Ovary (tissue), 9 donors: ENCODE measurements around the gene ZNF609. TPM values are rescaled to one million over a fixed set of nuclear protein-coding genes. Genes with fewer than 3 reads are reported as not detected.
A peak's percentile ranks its signal among the peaks of the same experiment; 100 is the strongest.
"Not testable (repeated sequence)": the region's sequence is repeated elsewhere in the genome, so short reads cannot be mapped to it uniquely, and the experiment has no call there.

Experiments
- DNase-seq, 5 donors: peaks; one replicate each; pipeline ENCODE4 v3.0.0-alpha.2; 2019 to 2020
- H3K27ac ChIP-seq, 2 donors: fragments of 200-600 bp; one replicate each; pipeline versions ENCODE4 v1.5.1 to v1.8.0; 2019 to 2022
- H3K27me3 ChIP-seq: fragments of 200-600 bp; one replicate; pipeline ENCODE4 v1.8.0; 2022
- H3K36me3 ChIP-seq: fragments of 200-600 bp; sonication (generic); one replicate; pipeline ENCODE4 v1.5.1; 2019
- H3K4me1 ChIP-seq: one replicate; pipeline ENCODE4 v1.8.1; 2013; ENCODE audit warnings: mild to moderate bottlenecking, moderate library complexity; ENCODE audit not compliant: insufficient read depth
- H3K4me3 ChIP-seq: fragments of 200-600 bp; sonication (generic); one replicate; pipeline ENCODE4 v1.5.1; 2017
- H3K9me3 ChIP-seq, 2 donors: fragments of 200-600 bp in 1 of 2; sonication (generic) in 1 of 2; one replicate each; pipeline versions ENCODE4 v1.5.1 to v1.8.1; 2013 to 2019; ENCODE audit warnings: mild to moderate bottlenecking in 1 of 2, moderate library complexity in 1 of 2
- CTCF ChIP-seq, 3 donors: fragments of 450-650 bp in 2 of 3; fragments of 200-600 bp in 1 of 3; IDR thresholded peaks; one replicate each; pipeline versions ENCODE4 v1.5.1 to v1.8.0; 2016 to 2022; ENCODE audit warnings: antibody characterized with exemption in 3 of 3, mild to moderate bottlenecking in 1 of 3
- EP300 ChIP-seq: sonication (generic); formaldehyde crosslinking; IDR thresholded peaks from one replicate; pipeline ENCODE4 v1.6.1; 2017; ENCODE audit warnings: antibody characterized with exemption
- POLR2A ChIP-seq: fragments of 450-650 bp; IDR thresholded peaks from one replicate; pipeline ENCODE4 v1.6.1; 2017; ENCODE audit warnings: antibody characterized with exemption, mild to moderate bottlenecking, moderate library complexity
- WGBS, 3 donors: extraction: QIAGEN DNeasy Blood & Tissue Kit in 1 of 3; methylation state at CpG; one replicate each; pipeline versions ENCODE4 v1.1.5 to v1.1.7; 2013 to 2017; 5-methylcytosine and 5-hydroxymethylcytosine counted together
- intact Hi-C, 4 donors: fragments of 100-400 bp; cut with DNase I; formaldehyde crosslinking; loops; one replicate each; pipeline versions ENCODE4 v1.11.0 to v1.15.1; 2022 to 2023
- polyA plus RNA-seq, 2 donors: library from polyadenylated mRNA; stranded (reverse); fragments of 200-250 nt in 1 of 2; fragments of 350-450 nt in 1 of 2; fragmentation: Illumina TruSeq in 1 of 2; extraction: RNeasy Lipid Tissue Mini Kit (QIAGEN cat#74804) in 1 of 2; gene quantifications; one replicate each; pipeline ENCODE4 v1.2.3, GENCODE V29; 2013 to 2014
- total RNA-seq, 7 donors: library from RNA; depleted of rRNA in 2 of 7; stranded (reverse); fragments of >200 nt in 2 of 7; fragmentation: NEBNext Ultra II Directional in 3 of 7; extraction: Animal tissue kit (Norgen Biotek cat#: 25700) in 3 of 7; gene quantifications; one replicate each; pipeline versions ENCODE4 v1.1.0 to v1.2.4, GENCODE V29; 2016 to 2023
- donor health status: DM: no; HTN: no; CAD: no; lungs with moderate emphysema.
- donor health status: DM: no; HTN: no; CAD: no.
- donor health status: Bipolar disorder and iron deficiency.
- donor health status: DM: yes; HTN: yes; CAD: no.
- donor health status: DM: no; HTN: no; CAD: no.
- donor health status: DM: yes; HTN: yes; CAD: no.

Gene ZNF609
- total and polyA plus RNA-seq, 9 donors: 18.4 to 63.6 (median 40.7) TPM

- H3K27ac ChIP-seq: no peak overlapping the region
- WGBS, 3 donors: 62 to 69% (median 63%) methylated on average over 3 of the region's 3 CpGs
- H3K9me3 ChIP-seq: no peaks in the 10 kb centered on the region
- no peaks in the 10 kb centered on the region for H3K36me3 ChIP-seq
- intact Hi-C loops: no loop called here
- DNase-seq: no peak
- H3K4me1 ChIP-seq: peaks cover 13% of the 10 kb centered on the region
- no peak overlapping the region for H3K4me3 ChIP-seq
- TF ChIP-seq CTCF (IDR thresholded peaks at IDR 0.05): no peak
- no peak for TF ChIP-seq POLR2A
- TF ChIP-seq EP300: no peak
- H3K27me3 ChIP-seq: no peaks in the 10 kb centered on the region
Measured at GRCh38 chr15:64589435-64590084, 129.2 kb downstream of the ZNF609 start.

GRCh38 chr15:64592845-64593244 is 132.5 kb downstream of the ZNF609 start:
- intact Hi-C loops, H3K4me3 ChIP-seq, H3K27me3 ChIP-seq, H3K9me3 ChIP-seq, DNase-seq, H3K36me3 ChIP-seq, H3K27ac ChIP-seq: not testable (repeated sequence)
- WGBS, 3 donors: 96 to 98% (median 96%) methylated on average over 18 of the region's 18 CpGs
- H3K4me1 ChIP-seq: peaks cover 15% of the 10 kb centered on the region

DNA sequence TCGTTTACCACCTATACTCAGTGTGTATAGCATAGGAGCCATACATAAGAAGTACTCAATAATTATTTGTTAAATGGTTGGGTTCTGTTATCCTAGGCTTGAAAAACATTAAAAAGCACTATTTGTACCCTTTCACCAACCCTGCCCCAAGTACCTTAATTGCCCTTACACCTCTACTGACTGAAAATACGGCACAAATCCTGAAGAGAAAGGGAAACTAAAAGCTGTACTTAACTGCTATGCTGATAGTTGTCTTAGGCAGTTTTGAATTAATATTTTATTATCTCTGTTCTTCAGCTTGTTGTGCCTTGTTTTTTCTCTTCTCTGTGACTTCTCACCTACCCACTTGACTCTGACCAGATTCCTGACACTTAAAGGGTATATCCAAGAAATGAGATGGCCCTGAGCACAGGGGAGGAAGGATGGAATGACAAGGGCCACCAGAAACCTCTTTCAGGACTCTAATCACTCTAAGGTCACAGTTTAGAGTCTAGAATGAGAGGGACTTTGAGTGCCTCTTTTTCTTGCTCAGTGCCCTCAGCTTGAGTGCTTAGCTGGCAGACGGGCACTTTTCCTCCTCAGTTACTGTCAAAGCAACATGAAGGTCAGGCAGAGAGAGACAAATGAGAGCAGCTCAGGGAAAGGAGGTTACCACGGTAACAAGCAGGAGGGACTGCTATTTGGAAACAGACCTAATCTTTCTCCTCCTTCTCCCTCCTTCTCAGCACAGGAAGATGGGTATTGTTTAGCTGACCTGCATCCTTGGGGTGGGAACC is 136.5 kb downstream of the ZNF609 start:
- no peaks in the 10 kb centered on the region for H3K9me3 ChIP-seq
- intact Hi-C loops: no loop called here
- no peaks in the 10 kb centered on the region for H3K36me3 ChIP-seq
- no peak overlapping the region for H3K4me3 ChIP-seq
- DNase-seq: peak in 2 of 5 donors; percentile 27 to 28
- H3K27ac ChIP-seq: peak overlapping the region; percentile 6 to 70
- 20 to 28% (median 25%) methylated on average over 4 of the region's 4 CpGs for WGBS, 3 donors
- H3K27me3 ChIP-seq: no peaks in the 10 kb centered on the region
- TF ChIP-seq POLR2A: no peak
- TF ChIP-seq CTCF (IDR thresholded peaks at IDR 0.05): no peak
- no peak for TF ChIP-seq EP300
- peaks cover 12% of the 10 kb centered on the region for H3K4me1 ChIP-seq

GRCh38 chr15:64597477-64597822 is 137.1 kb downstream of the ZNF609 start:
- peaks cover 12% of the 10 kb centered on the region for H3K4me1 ChIP-seq
- 1 to 8% (median 4%) methylated on average over 1 of the region's 1 CpG for WGBS, 3 donors
- H3K27me3 ChIP-seq: no peaks in the 10 kb centered on the region
- no peaks in the 10 kb centered on the region for H3K36me3 ChIP-seq
- TF ChIP-seq EP300: no peak
- no peak for TF ChIP-seq POLR2A
- no peak for TF ChIP-seq CTCF (IDR thresholded peaks at IDR 0.05)
- H3K4me3 ChIP-seq: no peak overlapping the region
- intact Hi-C loops: no loop called here
- no peak for DNase-seq
- no peaks in the 10 kb centered on the region for H3K9me3 ChIP-seq
- peak overlapping the region in 1 of 2 donors; percentile 70 for H3K27ac ChIP-seq

- Histone ChIP-seq H3K27ac (no peak overlapping the region), H3K4me3 (no peak overlapping the region), H3K27me3 (no peaks in the 10 kb centered on the region), H3K36me3 (no peaks in the 10 kb centered on the region), H3K4me1 (peaks cover 12% of the 10 kb centered on the region), H3K9me3 (no peaks in the 10 kb centered on the region)
- intact Hi-C loops: no loop called here
- no peak for DNase-seq
- TF ChIP-seq EP300 (no peak), CTCF (IDR thresholded peaks at IDR 0.05) (no peak), POLR2A (no peak)
Measured at GRCh38 chr15:64599226-64599625, 138.8 kb downstream of the ZNF609 start.
